SHP77 (cell line): Measurements from ENCODE around the gene STMN1.

ENCODE experiments used
- DNase-seq, 2 experiments: peaks; one replicate each; lab custom pipeline; 2025; lab: John Stamatoyannopoulos, UW

Gene STMN1

GRCh38 chr1:25871086-25871703 lies 35.0 kb downstream of the STMN1 start:
- no peak for DNase-seq

DNA sequence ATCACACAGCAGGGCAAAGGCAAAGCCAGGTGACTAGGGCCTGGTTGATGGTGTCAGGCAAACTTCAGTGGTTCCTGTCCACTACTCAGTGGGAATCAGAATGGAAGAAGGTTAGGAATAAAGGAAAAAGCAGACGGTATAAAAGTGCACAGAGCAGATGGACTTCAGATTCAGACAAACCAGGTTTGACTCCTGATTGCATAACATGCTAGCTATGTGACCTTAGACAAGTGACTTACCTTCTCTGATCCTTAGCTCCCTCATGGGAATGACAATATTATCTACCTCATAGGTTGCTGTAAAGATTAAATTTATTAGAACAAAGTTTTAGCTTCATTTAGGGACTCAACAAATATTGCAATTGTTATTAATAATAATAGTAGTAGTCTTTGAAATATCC lies 35.6 kb downstream of the STMN1 start:
- DNase-seq = no peak

DNA sequence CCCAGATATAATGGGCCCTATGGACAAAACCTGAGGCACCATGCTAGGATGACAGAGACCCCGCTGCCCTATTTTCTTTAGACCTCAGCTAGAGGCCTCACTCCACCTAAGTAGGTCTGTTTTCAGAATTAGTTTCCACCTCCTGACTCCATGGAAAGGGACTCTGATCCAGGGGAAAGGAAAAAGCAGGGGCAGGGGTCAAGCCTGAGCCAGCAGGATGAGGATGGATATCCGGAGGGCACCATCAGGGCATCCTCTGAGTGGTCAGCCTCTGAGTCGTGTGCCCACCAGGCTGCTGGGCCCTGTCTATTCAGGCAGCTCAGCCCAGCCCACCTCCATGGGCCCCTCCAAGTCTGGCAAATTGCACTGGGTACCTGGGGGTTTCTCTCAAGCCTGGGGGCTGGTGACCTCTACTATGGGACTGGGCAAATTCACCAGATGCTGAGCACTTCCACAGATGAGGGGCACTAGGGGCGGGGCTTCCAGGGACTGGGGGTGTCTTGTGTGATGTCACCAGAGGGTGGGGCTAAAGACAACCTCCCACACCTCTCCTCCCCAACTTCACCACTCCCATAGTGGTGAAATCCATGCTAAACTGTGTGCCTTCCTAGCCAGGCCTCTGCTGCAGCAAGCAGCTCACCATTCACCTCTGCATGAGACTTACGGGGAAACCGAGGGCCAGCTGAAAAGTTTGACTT lies 36.2 kb downstream of the STMN1 start:
- no peak for DNase-seq

- no peak for DNase-seq
These were observed 38.8 kb downstream of the STMN1 start for GRCh38 chr1:25867210-25867991.

DNA sequence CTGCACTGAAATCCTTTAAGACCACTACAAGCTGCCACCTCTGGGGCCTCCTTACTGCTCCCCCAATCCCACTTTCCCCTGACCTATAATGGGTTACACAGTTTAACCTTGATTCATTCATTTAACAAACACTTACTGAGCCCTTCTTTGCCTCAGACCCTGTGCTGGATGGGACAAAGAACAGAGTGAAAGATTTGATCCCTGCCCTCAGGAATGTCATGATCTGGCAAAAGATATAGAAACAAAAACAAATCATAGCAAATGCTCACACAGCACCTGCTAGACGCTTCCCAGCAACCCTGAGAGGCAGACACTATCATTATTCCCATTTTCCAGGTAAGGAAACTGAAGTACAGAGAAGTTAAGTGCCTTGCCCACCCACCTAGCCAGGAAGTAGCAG lies 39.9 kb downstream of the STMN1 start:
- DNase-seq = no peak

- no peak for DNase-seq
These were observed 41.8 kb downstream of the STMN1 start for GRCh38 chr1:25864434-25864833.

DNA sequence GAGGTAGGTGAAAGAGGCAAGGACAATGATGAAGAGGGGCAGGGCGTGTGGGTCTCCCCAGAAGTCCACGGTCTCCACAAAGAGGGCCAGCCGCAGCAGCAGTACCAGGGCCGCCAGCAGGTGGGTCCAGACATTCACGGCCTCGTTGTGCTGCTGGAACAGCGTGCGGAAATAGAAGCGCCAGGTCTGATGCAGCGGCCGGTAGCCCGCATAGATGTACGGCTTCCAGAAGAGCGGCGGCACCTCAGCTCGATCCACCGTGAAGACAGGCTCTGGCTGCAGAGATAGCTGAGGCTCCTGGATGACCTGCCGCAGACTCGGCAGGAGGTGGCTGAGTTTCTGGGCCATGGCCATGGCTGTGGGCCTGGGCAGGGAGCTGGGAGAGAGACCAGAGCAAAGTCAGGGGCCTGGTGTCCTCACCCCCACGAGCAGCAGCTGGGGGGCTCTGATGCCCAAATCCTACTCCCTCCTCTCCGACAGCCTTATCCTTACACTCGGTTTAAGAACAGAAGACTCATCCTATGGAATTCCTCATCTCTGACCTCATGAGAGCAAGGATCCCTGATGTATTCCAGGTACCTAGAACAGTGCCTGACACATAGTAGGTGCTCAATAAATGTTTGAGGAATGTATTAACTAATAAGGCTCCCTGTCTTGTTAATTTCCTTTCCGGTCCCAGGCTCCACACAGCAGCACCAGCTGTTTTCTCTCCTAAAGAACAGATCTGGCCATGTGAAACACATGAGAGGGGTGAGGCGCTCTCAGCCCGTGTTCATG lies 42.5 kb downstream of the STMN1 start:
- DNase-seq = no peak

DNA sequence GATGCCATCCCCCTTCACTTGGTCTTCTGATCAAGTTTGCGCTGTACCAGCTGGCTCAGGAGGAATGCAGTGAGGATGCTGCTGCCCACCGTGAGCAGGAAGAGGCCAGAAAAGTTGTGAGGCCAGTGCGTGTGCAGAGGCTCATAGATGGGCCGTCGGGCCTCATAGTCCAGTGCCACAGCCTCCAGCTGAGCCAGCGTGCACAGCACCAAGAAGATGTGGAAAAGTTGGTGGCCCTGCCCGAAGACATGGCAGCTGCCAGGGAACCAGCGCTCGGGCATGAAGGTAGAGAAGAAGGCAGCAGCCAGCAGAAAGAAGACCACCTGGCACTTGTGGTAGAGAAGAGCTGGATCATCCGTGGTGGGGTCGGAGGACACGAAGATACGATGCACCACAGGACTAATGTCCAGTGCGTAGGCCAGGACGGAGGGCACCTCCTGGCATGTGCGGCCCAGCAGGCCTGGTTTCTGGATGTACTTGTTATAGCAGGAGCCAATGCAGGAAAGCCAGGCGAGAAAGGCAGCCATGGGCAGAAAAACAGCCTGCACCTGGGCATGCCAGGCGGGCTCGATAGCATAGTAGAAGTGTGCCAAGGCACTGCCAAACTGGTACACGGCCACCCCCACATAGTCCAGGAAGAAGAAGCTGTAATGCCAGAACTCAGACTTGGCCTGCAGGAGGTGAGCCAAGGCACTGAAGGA lies 43.3 kb downstream of the STMN1 start:
- no peak for DNase-seq

DNA sequence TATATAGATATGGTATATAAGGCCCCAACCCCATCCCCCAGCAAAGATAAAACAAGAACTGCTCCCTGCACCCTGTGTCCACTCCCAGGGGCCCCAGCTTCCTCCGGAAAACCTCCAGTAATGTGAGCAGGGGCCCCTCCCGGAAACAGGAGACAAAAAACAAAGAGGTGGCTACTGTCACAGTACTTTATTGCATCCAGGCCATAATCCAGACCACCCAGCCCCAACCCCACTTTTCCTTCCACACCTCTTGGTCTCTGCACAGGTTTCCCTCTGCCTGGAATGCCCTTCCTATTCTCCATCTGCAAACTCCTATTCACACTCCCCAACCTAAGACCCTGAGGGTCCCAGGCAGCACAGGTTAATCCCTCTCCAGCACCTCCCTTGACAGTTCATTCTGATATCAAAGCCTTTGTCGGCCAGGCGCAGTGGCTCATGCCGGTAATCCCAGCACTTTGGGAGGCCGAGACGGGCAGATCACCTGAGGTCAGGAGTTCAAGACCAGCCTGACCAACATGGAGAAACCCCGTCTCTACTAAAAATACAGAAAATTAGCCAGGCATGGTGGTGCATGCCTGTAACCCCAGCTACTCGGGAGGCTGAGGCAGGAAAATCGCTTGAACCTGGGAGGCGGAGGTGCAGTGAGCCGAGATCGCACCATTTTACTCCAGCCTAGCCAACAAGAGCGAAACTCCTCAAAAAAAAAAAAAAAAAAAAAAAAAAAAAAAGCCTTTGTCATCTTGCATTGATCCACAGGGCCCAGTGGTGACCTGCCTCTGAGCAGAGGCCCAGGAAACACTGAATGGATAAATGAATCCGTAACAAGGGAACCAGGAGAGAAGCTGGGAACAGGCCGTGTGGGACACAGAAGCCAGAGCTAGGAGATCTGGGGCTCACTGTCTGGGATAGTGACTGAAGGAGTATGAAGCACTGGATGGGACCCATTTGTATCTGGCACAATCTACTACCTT lies 44.6 kb downstream of the STMN1 start:
- DNase-seq = no peak

GRCh38 chr1:25858906-25859789 lies 47.1 kb downstream of the STMN1 start, which contains the start of gene AUNIP:
Gene AUNIP (minus strand): TSS chr1:25859457. CDS start chr1:25859357, 100 bp downstream.
- DNase-seq = peak; percentile 65 to 78

DNA sequence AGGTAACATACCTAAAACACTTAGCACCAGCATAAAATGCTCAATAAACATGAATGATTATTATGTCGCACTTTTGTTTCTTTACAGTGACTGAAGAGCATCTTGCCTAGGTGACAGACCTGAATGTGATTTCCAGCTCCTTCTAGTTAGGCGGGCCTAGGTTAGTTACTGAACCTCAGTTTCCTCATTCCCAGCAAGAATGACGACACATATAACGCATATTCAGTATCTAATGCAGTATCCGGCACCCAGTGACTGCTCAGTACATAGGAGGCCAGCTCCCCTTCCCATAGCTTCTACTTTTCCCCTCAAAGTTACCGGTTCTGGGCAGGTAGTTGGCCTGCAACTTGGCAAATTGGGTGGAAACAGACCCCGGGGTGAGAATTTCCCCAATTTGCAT lies 47.7 kb downstream of the STMN1 start:
- DNase-seq = no peak

- no peak for DNase-seq
These were observed 49.4 kb downstream of the STMN1 start for GRCh38 chr1:25856856-25857255.

GRCh38 chr1:25854554-25854953 lies 51.7 kb downstream of the STMN1 start:
- no peak for DNase-seq
